ENCODE measurements around the gene DDX1.

DDX1 gene

DNA sequence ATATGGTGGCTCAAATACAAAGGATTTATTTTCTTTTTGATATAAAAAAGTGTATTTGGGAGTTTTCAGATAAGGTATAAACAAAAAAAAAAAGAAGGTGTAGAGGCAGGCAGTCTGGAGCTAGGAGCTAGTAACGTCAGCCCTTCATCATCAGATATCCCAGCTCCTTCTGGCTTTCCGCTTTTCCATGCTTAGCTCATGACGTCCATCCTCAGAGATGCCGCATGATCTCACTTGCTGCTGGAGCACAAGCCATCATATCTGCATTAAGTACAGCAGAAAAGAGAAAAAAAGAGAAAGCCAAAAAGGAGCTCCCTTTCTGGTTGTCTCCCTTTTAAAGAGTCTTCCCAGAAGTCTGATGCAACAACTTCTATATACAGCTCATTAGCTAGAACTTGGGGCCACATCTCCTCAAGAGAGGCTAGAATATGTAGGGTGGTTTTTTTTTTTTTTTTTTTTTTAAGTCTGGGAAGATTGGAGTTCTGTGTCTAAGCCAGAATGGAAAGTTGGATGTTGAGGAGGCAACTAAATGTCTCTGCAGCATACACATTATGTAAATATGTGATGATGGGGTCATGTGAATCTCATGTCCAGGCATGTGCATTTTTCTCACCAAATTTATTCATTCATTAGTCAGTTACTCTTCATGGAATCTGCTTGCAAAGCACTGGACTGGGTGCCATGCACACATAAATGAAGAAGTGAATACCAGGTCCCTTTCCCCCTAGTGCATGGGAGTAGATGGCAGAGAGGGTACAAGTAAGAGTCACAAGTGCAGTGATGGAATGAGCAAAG is 52.3 kb downstream of the DDX1 start:
- TF ChIP-seq, protein P1, sequence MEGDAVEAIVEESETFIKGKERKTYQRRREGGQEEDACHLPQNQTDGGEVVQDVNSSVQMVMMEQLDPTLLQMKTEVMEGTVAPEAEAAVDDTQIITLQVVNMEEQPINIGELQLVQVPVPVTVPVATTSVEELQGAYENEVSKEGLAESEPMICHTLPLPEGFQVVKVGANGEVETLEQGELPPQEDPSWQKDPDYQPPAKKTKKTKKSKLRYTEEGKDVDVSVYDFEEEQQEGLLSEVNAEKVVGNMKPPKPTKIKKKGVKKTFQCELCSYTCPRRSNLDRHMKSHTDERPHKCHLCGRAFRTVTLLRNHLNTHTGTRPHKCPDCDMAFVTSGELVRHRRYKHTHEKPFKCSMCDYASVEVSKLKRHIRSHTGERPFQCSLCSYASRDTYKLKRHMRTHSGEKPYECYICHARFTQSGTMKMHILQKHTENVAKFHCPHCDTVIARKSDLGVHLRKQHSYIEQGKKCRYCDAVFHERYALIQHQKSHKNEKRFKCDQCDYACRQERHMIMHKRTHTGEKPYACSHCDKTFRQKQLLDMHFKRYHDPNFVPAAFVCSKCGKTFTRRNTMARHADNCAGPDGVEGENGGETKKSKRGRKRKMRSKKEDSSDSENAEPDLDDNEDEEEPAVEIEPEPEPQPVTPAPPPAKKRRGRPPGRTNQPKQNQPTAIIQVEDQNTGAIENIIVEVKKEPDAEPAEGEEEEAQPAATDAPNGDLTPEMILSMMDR (IDR thresholded peaks at IDR 0.05; ENCODE audit: borderline replicate concordance, insufficient read depth, low read depth, low read length), result no peak
- no peak overlapping the region for H3K4me3 ChIP-seq (ENCODE audit: low read depth, low read length)

DNA sequence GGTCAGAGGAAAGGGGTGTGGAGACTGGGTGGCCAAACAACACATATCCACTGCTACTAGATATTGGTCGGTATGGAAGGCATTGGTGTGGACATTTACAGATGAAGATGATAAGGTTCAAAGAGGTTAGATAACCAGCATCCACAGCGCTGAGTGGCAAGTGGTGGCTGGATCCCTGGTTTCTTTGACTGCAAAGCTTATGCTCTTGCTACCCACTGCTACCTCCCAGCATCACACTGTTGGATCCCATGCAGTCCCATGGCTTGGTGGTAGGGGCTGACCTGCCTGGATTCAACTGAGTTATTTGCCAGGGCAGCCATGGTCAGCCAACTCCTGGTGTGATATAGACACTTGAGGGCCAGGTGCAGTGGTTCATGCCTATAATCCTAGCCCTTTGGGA is 53.6 kb downstream of the DDX1 start:
- H3K4me3 ChIP-seq (ENCODE audit: low read depth, low read length), result no peak overlapping the region
- TF ChIP-seq, protein P1 (IDR thresholded peaks at IDR 0.05; ENCODE audit: borderline replicate concordance, insufficient read depth, low read depth, low read length), result no peak

DNA sequence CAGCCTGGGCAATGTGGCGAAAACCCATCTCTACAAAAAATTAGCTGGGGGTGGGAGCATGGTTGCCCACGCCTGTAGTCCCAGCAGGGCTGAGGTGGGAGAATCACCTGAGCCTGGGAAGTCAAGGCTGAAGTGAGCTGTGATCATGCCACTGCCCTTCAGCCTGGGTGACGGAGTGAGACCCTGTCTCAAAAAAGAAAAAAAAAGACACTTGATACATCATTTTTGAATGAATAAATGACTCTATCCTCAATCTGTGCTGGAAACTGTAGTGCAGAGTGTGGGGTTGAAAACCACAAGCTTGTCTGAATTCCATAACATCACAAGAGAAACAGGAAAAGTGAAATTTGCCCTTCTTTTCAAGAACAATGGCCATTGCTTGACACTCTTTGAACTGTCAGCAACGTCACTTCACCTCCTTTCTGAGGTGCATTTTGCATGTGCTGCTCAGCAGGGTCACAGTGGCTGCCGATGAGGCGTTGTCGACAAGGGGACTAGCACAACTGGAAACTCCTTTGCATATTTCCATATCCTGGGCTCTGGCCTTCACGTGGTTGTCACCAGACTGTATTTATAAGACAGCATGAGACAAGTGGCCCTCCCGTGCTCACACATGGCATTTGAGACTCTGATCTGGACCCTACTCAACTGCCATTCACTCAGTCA is 54.2 kb downstream of the DDX1 start:
- TF ChIP-seq, protein P1 (IDR thresholded peaks at IDR 0.05; ENCODE audit: borderline replicate concordance, insufficient read depth, low read depth, low read length), result no peak
- no peak overlapping the region for H3K4me3 ChIP-seq (ENCODE audit: low read depth, low read length)

DNA sequence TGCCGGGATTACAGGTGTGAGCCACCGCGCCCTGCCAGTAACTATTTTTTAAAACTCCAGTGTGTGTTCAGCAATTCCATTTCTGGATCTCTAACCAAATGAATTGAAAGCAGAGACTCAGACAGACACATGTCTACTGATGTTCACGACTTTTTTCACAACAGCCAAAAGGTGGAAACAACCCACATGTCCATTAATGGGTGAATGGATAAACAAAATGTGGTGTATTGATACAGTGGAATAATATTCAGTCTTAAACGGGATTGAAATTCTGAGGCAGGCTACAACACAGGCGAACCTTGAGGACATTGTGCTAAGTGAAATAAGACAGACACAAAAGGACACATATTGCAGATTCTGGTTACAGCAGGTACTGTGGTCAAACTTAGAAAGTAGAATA is 55.0 kb downstream of the DDX1 start:
- TF ChIP-seq, protein P1 (IDR thresholded peaks at IDR 0.05; ENCODE audit: borderline replicate concordance, insufficient read depth, low read depth, low read length), result no peak
- no peak overlapping the region for H3K4me3 ChIP-seq (ENCODE audit: low read depth, low read length)

DNA sequence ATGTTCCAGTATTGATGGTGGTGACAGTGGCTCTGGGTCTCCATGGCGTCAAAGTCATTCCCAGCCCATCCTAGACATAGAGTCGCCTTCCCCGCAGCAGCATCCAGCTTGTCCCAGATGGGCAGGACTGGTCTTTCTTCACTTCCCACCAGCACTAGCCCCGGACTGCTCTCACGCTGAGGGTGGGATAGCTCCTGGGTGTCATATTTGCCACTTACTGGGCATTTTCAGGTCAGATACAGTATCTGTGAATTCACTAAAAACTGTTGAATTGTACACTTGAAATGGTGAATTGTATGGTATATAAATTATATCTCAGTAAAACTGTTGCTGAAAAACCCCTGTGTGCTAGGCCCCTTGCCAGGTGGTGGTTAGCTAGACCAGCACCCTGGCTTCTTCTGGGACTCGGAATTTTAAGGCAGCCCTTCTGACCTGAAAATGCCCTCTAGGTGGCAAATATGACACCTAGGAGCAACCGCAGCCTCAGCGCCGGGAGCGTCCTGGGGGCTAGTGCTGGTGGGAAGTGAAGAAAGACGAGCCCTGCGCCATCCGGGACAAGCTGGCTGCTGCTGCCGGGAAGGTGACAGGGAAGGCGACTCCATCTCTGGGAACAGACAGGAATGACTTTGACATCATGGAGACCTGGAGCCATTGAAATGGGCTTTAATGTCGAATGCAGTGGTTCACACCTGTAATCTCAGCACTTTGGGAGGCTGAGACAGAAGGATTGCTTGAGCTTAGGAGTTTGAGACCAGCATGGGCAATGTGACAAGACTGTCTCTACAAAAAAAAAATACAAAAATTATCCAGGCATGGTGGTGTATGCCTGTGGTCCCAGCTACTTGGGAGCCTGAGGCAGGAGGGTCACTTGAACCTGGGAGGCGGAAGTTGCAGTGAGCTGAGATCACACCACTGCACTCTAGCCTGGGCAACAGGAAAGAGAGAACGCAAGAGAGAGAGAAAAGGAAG is 56.2 kb downstream of the DDX1 start:
- H3K4me3 ChIP-seq (ENCODE audit: low read depth, low read length), result no peak overlapping the region
- TF ChIP-seq, protein P1 (IDR thresholded peaks at IDR 0.05; ENCODE audit: borderline replicate concordance, insufficient read depth, low read depth, low read length), result no peak

DNA sequence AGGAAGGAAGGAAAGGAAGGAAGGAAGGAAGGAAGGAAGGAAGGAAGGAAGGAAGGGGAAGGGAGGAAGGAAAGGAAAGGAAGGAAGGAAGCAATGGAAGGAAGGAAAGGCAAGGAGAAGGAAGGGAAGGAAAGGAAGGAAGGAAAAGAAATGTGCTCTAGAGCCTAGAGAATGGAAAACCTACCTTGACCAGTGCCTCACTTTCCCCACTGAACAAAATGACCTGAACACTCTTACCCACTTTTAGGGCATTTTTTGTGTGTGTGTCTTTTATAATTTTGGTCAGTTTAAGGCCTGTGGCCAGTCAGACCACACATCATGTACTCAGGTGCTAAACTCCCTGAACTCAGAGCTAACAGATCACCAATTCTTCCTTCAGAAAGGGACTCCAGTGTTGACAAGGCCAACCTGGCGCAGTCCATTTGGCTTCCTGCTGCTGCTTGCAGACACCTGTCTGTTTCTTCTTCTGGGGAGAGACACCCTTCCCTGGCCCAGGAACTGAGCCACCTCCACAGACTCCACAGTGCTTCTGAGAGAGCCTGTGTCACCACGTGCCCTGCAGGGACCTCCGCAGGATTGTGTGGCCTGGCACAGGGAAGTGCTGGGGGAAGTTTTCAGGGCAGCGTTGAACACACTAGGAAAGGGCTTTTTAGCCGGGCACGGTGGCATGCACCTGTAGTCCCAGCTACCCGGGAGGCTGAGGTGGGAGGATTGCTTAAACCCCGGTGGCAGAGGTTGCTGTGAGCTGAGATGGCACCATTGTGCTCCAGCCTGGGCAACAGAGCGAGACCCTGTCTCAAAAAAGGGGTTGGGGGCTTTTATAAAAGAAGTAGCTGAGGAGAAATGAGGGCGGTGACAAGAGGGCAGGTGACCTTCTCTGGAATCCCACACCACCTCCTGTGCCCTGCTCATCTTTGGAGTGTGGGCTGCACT is 57.2 kb downstream of the DDX1 start:
- TF ChIP-seq, protein P1 (IDR thresholded peaks at IDR 0.05; ENCODE audit: borderline replicate concordance, insufficient read depth, low read depth, low read length), result no peak
- no peak overlapping the region for H3K4me3 ChIP-seq (ENCODE audit: low read depth, low read length)
